OCI-LY3 (cell line): Measurements from ENCODE around the gene EFNA5.

Experiments used
- H2AFZ ChIP-seq: fragments of 200-600, 300-600 bp; shearing (Covaris generic); 2 replicates; pipeline ENCODE4 v1.6.0; 2014; ENCODE audit warnings: antibody characterized with exemption, low read depth, low read length
- H3K27ac ChIP-seq: fragments of 200-600, 300-600 bp; sonication (generic); 2 replicates; pipeline ENCODE4 v1.5.1; 2014; ENCODE audit warnings: mild to moderate bottlenecking, low read length, moderate library complexity, mixed read lengths
- H3K27me3 ChIP-seq: fragments of 200-600, 300-600 bp; sonication (generic); 2 replicates; pipeline ENCODE4 v1.6.1; 2014; ENCODE audit warnings: low read depth, low read length, mixed read lengths
- H3K36me3 ChIP-seq: fragments of 200-600, 300-600 bp; sonication (generic); replicated peaks from 2 replicates; pipeline ENCODE3; 2014; ENCODE audit warnings: low read depth, low read length, mixed read lengths
- H3K4me1 ChIP-seq: fragments of 300-600, 200-600 bp; sonication (generic); 2 replicates; pipeline ENCODE4 v1.6.1; 2014; ENCODE audit warnings: low read length, mixed read lengths
- H3K4me2 ChIP-seq: fragments of 200-600, 300-600 bp; sonication (generic); 2 replicates; pipeline ENCODE4 v1.6.1; 2014; ENCODE audit warnings: low read length, mixed read lengths
- H3K4me3 ChIP-seq: fragments of 300-600, 200-600 bp; sonication (generic); 2 replicates; pipeline ENCODE4 v1.5.1; 2014; ENCODE audit warnings: antibody characterized with exemption, mild to moderate bottlenecking, low read length, moderate library complexity
- H3K79me2 ChIP-seq: fragments of 300-600, 200-600 bp; shearing (Covaris generic); 2 replicates; pipeline ENCODE4 v1.6.1; 2014; ENCODE audit warnings: mild to moderate bottlenecking, low read length, mixed read lengths
- H3K9ac ChIP-seq: fragments of 300-600, 200-600 bp; shearing (Covaris generic); 2 replicates; pipeline ENCODE4 v1.6.0; 2014; ENCODE audit warnings: mild to moderate bottlenecking, low read length, moderate library complexity
- H3K9me3 ChIP-seq: fragments of 200-600, 300-600 bp; shearing (Covaris generic); 2 replicates; pipeline ENCODE4 v1.6.1; 2014; ENCODE audit warnings: low read length, mixed read lengths; ENCODE audit not compliant: insufficient read depth
- H4K20me1 ChIP-seq: fragments of 200-600, 300-600 bp; sonication (generic); 2 replicates; pipeline ENCODE4 v1.6.1; 2016; ENCODE audit warnings: low read length, mixed read lengths; ENCODE audit not compliant: insufficient read depth
- EZH2phosphoT487 ChIP-seq: fragments of 200-600 bp; shearing (Covaris generic); IDR thresholded peaks from 2 replicates; pipeline ENCODE4 v1.6.1; 2018; ENCODE audit warnings: antibody characterized with exemption, mixed run types, low read depth
- TF ChIP-seq, protein P1 (sequence below): fragments of 200-600, 300-600 bp; sonication (generic); IDR thresholded peaks from 2 replicates; pipeline ENCODE4 v1.5.1; 2014; ENCODE audit warnings: antibody characterized with exemption, low read length, low read depth

The EFNA5 gene

DNA sequence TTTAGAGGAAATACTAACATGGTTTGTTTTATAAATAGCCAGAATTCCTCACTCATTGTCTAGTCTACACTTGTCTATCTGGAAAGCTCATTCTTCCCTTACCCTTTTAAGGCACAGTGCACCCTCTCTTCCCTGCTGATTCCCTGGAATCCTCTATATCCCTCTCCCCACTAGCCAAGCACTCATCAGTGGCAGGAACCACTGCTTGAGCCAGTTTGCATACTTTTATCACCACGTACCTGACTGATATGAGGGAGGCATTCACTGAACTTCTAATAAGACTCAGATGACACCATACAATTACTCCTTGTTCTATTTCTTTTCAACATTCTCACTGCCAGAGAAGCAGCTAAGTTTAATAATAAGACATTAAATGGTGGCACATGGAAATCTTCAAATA is 134.9 kb downstream of the EFNA5 start:
- Histone ChIP-seq H3K79me2 (no peaks in the 10 kb centered on the region), H4K20me1 (no peaks in the 10 kb centered on the region), H3K9me3 (no peaks in the 10 kb centered on the region), H3K4me1 (no peaks in the 10 kb centered on the region), H3K4me3 (no peak overlapping the region), H3K9ac (no peak overlapping the region), H3K4me2 (no peak overlapping the region), H2AFZ (no peak overlapping the region), H3K36me3 (no peaks in the 10 kb centered on the region), H3K27ac (no peak overlapping the region), H3K27me3 (no peaks in the 10 kb centered on the region)
- TF ChIP-seq EZH2phosphoT487, result no peak
- TF ChIP-seq, protein P1, sequence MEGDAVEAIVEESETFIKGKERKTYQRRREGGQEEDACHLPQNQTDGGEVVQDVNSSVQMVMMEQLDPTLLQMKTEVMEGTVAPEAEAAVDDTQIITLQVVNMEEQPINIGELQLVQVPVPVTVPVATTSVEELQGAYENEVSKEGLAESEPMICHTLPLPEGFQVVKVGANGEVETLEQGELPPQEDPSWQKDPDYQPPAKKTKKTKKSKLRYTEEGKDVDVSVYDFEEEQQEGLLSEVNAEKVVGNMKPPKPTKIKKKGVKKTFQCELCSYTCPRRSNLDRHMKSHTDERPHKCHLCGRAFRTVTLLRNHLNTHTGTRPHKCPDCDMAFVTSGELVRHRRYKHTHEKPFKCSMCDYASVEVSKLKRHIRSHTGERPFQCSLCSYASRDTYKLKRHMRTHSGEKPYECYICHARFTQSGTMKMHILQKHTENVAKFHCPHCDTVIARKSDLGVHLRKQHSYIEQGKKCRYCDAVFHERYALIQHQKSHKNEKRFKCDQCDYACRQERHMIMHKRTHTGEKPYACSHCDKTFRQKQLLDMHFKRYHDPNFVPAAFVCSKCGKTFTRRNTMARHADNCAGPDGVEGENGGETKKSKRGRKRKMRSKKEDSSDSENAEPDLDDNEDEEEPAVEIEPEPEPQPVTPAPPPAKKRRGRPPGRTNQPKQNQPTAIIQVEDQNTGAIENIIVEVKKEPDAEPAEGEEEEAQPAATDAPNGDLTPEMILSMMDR, result no peak

DNA sequence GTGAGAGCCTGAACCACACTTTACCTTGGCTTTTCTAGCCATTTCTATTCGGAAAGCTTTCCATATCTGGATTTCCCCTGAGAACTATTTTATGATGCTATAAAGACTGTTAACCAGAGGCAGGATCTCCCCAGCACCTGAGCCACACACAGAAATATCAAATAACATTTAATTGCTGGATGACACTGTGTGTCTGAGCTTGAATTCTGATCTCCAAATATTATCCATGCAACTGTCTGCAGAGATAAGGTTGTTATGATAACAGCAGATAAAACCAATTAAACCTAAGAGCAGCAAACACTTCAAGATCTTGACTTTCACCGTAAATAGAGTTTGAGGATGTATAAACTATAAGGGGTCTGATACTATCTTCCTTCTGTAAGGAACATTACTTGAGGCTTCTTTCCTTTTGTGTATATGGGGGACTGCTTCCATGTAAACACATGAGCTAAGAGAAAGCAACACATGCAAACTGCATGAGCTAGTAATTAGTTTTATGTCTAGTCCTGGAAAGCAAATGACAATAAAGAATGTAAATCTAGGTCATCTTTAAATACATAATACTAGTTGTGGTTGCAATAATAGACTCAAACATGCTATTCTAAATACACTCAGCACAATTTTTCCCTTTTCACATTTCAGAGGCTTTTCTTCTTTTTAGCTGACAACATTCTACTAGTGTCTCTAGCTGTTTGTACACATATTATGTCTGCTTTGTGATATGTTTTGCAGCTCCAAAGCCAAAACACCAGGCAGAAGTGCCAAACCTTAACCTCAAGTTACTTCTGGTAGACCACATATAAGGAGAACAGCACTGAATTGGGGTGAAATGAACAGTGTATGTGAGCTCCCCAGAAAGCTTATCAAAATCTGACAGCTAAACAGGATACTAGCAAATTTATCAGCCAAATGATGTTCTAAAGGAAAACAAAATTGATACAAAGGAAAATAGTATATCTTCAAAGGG is 136.5 kb downstream of the EFNA5 start:
- no peak overlapping the region for H3K4me3 ChIP-seq
- no peak overlapping the region for H3K27ac ChIP-seq

GRCh38 chr5:107532916-107533315 is 137.8 kb downstream of the EFNA5 start:
- Histone ChIP-seq H3K36me3 (no peaks in the 10 kb centered on the region), H3K4me1 (no peaks in the 10 kb centered on the region), H3K27ac (no peak overlapping the region), H3K79me2 (no peaks in the 10 kb centered on the region), H3K9ac (no peak overlapping the region), H4K20me1 (no peaks in the 10 kb centered on the region), H3K9me3 (no peaks in the 10 kb centered on the region), H3K27me3 (no peaks in the 10 kb centered on the region), H3K4me2 (no peak overlapping the region), H2AFZ (no peak overlapping the region), H3K4me3 (no peak overlapping the region)
- TF ChIP-seq, protein P1, result no peak

More for the DNA sequence above, 136.5 kb downstream of the EFNA5 start:
- no peaks in the 10 kb centered on the region for H3K4me1 ChIP-seq
- H3K4me2 ChIP-seq, result no peak overlapping the region
- TF ChIP-seq, protein P1, result no peak
- no peak for TF ChIP-seq EZH2phosphoT487
- H3K9ac ChIP-seq, result no peak overlapping the region
- no peaks in the 10 kb centered on the region for H3K27me3 ChIP-seq
- no peaks in the 10 kb centered on the region for H3K36me3 ChIP-seq
- no peaks in the 10 kb centered on the region for H3K79me2 ChIP-seq
- H4K20me1 ChIP-seq, result no peaks in the 10 kb centered on the region
- no peak overlapping the region for H2AFZ ChIP-seq
- no peaks in the 10 kb centered on the region for H3K9me3 ChIP-seq

- Histone ChIP-seq H3K9ac (no peak overlapping the region), H3K9me3 (no peaks in the 10 kb centered on the region), H3K27ac (no peak overlapping the region), H3K79me2 (no peaks in the 10 kb centered on the region), H3K36me3 (no peaks in the 10 kb centered on the region), H2AFZ (no peak overlapping the region), H3K27me3 (no peaks in the 10 kb centered on the region), H3K4me2 (no peak overlapping the region), H4K20me1 (no peaks in the 10 kb centered on the region), H3K4me1 (no peaks in the 10 kb centered on the region), H3K4me3 (no peak overlapping the region)
- TF ChIP-seq, protein P1, result no peak
- no peak for TF ChIP-seq EZH2phosphoT487
These were observed 138.4 kb downstream of the EFNA5 start for GRCh38 chr5:107532169-107532878.
